NCI-H774 (cell line): ENCODE results near the gene COPS3.

Experiments used
- DNase-seq: peaks from one replicate; lab custom pipeline; 2025; lab: John Stamatoyannopoulos, UW

Gene COPS3

GRCh38 chr17:17216236-17216635 is 64.8 kb downstream of the COPS3 start:
- no peak for DNase-seq

- no peak for DNase-seq
Observed at GRCh38 chr17:17215575-17215974, 65.5 kb downstream of the COPS3 start.

- no peak for DNase-seq
Observed at GRCh38 chr17:17214646-17215436, 66.2 kb downstream of the COPS3 start.

GRCh38 chr17:17213775-17214174 is 67.3 kb downstream of the COPS3 start:
- DNase-seq: no peak

- no peak for DNase-seq
Observed at GRCh38 chr17:17207998-17208397, 73.0 kb downstream of the COPS3 start.

- no peak for DNase-seq
Observed at GRCh38 chr17:17206913-17207335, 74.1 kb downstream of the COPS3 start.

- DNase-seq: peak; percentile 61
Observed at GRCh38 chr17:17206124-17206912, 74.7 kb downstream of the COPS3 start, which contains the start of gene PLD6. Gene PLD6, minus strand, starts transcription at chr17:17206333. Its CDS starts 47 bp downstream, at chr17:17206286.

- no peak for DNase-seq
Observed at GRCh38 chr17:17205368-17206123, 75.5 kb downstream of the COPS3 start.

GRCh38 chr17:17204635-17205231 is 76.3 kb downstream of the COPS3 start:
- no peak for DNase-seq

- DNase-seq: no peak
Observed at GRCh38 chr17:17204041-17204591, 76.9 kb downstream of the COPS3 start.

GRCh38 chr17:17203173-17203730 is 77.8 kb downstream of the COPS3 start:
- no peak for DNase-seq

- no peak for DNase-seq
Observed at GRCh38 chr17:17201907-17202306, 79.1 kb downstream of the COPS3 start.

GRCh38 chr17:17201271-17201670 is 79.8 kb downstream of the COPS3 start:
- DNase-seq: no peak

GRCh38 chr17:17200831-17201230 is 80.2 kb downstream of the COPS3 start:
- no peak for DNase-seq

GRCh38 chr17:17200311-17200710 is 80.7 kb downstream of the COPS3 start:
- no peak for DNase-seq

GRCh38 chr17:17198281-17198680 is 82.8 kb downstream of the COPS3 start:
- no peak for DNase-seq

- no peak for DNase-seq
Observed at GRCh38 chr17:17196776-17197175, 84.3 kb downstream of the COPS3 start.
